ENCODE data around the gene NSUN3. TPM values are rescaled to one million over a fixed set of nuclear protein-coding genes. Genes with fewer than 3 reads are reported as not detected.

Gene NSUN3
- 10.1 and 11.9 TPM in 2 replicates for total RNA-seq

DNA sequence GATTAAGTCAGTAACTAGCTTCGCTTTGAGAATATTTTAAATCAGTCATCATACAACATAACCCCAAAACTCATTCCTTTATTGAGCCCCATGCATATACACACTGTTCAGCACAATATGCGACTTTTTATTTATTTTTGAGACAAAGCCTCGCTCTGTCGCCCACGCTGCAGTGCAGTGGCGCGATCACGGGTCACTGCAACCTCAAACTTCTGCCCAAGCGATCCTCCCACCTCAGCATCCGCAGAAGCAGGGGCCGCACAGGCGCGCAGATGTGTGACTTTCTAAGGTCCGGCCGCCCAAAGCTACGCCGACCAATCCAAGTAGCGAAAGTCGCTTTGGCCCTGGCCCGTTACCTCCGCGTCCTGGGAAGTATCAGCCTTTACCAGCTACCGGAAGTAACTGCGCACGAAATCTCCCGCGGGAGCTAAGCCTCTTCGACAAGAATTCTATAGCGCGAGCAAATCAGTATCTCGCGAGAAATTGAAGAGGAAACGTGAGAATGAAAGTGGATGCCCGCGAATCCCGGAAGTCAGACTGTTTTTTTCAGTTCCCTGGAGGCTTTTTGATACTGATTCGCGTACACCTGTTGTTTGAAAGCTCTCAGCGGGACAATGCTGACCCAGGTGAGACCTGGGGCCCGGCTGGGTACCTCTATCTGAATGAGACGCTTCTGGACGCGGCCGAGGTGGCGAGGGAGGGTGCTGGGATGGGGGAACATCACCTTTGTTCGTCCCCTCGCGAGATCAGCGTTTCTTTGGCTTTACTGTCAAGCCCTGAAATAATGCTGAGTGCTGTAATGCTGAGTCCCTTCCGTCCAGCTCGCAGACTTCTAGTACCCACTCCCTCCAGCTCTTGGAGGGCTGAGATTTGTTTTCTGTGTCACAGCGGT, at the start of gene NSUN3, which contains the start of gene DHFR2:
Gene NSUN3, plus strand, starts transcription at position 549 of the 892 bp plus-strand sequence. Its CDS starts 66 bp downstream, at position 615.
Gene DHFR2, minus strand, starts transcription at position 404 of the 892 bp plus-strand sequence. CDS start 1,405 bp downstream, outside the sequence.

DNA sequence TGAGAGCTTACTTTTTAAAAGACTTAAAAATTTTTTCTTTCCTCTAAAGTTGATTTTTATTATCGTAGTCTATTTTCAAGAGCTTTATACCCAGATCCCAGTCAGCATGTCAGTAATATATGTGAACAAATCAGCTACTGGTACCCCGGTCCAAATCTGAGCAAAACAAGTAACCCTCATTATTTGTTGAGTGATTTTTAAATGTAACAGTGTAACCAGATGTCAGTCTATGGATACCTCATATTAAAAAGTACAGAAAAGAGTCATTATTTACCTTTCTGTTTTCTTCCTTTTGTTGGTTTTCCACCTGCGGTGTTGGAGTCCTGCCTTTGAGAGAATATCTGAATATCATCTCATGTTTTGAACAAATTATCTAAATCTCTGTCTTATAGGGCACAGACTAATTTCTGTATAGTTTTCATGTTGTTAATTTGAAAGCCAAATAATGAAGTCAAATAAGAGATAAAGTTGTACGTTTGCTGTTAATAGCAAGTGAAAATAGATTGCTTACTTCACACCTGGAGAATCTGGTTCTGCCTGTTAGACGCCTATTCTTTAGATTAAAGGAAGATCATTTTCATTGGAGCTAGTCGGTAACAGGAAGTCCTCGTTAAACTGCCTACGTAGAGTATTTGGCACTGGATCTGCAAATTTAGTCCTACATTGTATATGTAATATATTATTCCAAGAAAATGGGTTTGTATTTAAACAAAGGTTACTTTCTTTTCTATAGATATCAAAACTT, 34.6 kb upstream of the NSUN3 start, which contains the start of gene STX19:
Gene STX19, minus strand, starts transcription at position 505 of the 745 bp plus-strand sequence. CDS start 13,328 bp downstream, outside the sequence.

Other genes with a start within 250 kb of the NSUN3 start
- 9.1 and 12.6 TPM in 2 replicates for gene PROS1, start 89.2 kb upstream of the NSUN3 start, total RNA-seq
- 6.9 and 11.0 TPM in 2 replicates for gene ARL13B, start 82.9 kb upstream of the NSUN3 start, total RNA-seq
- not detected in 2 replicates for gene STX19, start 34.5 kb upstream of the NSUN3 start, total RNA-seq
- gene DHFR2, start 145 bp upstream of the NSUN3 start, total RNA-seq: 2.4 and 2.9 TPM in 2 replicates